Stimulated activated CD8-positive, alpha-beta memory T cell treated with anti-CD3 and anti-CD28 coated beads, Interleukin-4, amount 100 ng/mL, for 4 hours (primary cell): ENCODE data around the gene NRIP2.
A peak's percentile ranks its signal among the peaks of the same experiment; 100 is the strongest.
"Not testable (repeated sequence)": the region's sequence is repeated elsewhere in the genome, so short reads cannot be mapped to it uniquely, and the experiment has no call there.

Experiments
- DNase-seq, 2 donors: peaks; one replicate each; pipeline ENCODE4 v3.0.0-alpha.2; 2020; ENCODE audit warnings: low read depth in 2 of 2, low spot score in 1 of 2

The NRIP2 gene

GRCh38 chr12:2834581-2835491, at the start of gene NRIP2:
TSS of gene NRIP2 (minus strand) at chr12:2835035. CDS start at chr12:2834983, 52 bp downstream.
- no peak for DNase-seq

GRCh38 chr12:2879853-2880252, 45.0 kb upstream of the NRIP2 start:
- DNase-seq = no peak

- no peak for DNase-seq
Measured at GRCh38 chr12:2877953-2878732, 43.3 kb upstream of the NRIP2 start.

GRCh38 chr12:2877047-2877952, 42.5 kb upstream of the NRIP2 start, which contains the start of the genes FOXM1 and RHNO1:
TSS of gene FOXM1 (minus strand) at chr12:2877174. CDS start at chr12:2874478, 2,696 bp downstream.
TSS of gene RHNO1 (plus strand) at chr12:2877223. CDS start at chr12:2885367, 8,144 bp downstream.
- DNase-seq = peak; percentile 70 to 72

- DNase-seq = no peak
Measured at GRCh38 chr12:2876431-2877046, 41.7 kb upstream of the NRIP2 start.

- DNase-seq = not testable (repeated sequence)
Measured at GRCh38 chr12:2868986-2869632, 34.3 kb upstream of the NRIP2 start.

GRCh38 chr12:2864198-2864597, 29.4 kb upstream of the NRIP2 start:
- DNase-seq = no peak

- DNase-seq = not testable (repeated sequence)
Measured at GRCh38 chr12:2863402-2863801, 28.6 kb upstream of the NRIP2 start.

- DNase-seq = no peak
Measured at GRCh38 chr12:2862876-2863275, 28.0 kb upstream of the NRIP2 start.

- DNase-seq = no peak
Measured at GRCh38 chr12:2860170-2860569, 25.3 kb upstream of the NRIP2 start.

- no peak for DNase-seq
Measured at GRCh38 chr12:2858944-2859421, 24.1 kb upstream of the NRIP2 start.

- no peak for DNase-seq
Measured at GRCh38 chr12:2858334-2858733, 23.5 kb upstream of the NRIP2 start.

GRCh38 chr12:2857576-2857975, 22.7 kb upstream of the NRIP2 start:
- no peak for DNase-seq

- DNase-seq = no peak
Measured at GRCh38 chr12:2857021-2857431, 22.2 kb upstream of the NRIP2 start, which contains the start of gene TEX52. TSS of gene TEX52 (minus strand) at chr12:2857039. CDS start at chr12:2857026, 13 bp downstream.

- DNase-seq = no peak
Measured at GRCh38 chr12:2856051-2856450, 21.2 kb upstream of the NRIP2 start.

GRCh38 chr12:2855546-2855945, 20.7 kb upstream of the NRIP2 start:
- DNase-seq = no peak

- DNase-seq = no peak
Measured at GRCh38 chr12:2854669-2855453, 20.0 kb upstream of the NRIP2 start.

- DNase-seq = no peak
Measured at GRCh38 chr12:2853626-2854025, 18.8 kb upstream of the NRIP2 start.

- DNase-seq = no peak
Measured at GRCh38 chr12:2851931-2852330, 17.1 kb upstream of the NRIP2 start.
